Stomach (tissue), 9 donors: ENCODE results near the gene CD164L2. TPM values are rescaled to one million over a fixed set of nuclear protein-coding genes. Genes with fewer than 3 reads are reported as not detected.
A peak's percentile ranks its signal among the peaks of the same experiment; 100 is the strongest.

Experiments
- DNase-seq, 2 donors: peaks; one replicate each; pipeline versions ENCODE4 v3.0.0 to v3.0.0-alpha.2; 2013 to 2019
- H3K27ac ChIP-seq, 5 donors: fragments of 200-600 bp in 4 of 5; sonication (generic) in 4 of 5; one replicate each; pipeline ENCODE4 v1.5.1; 2013 to 2019; ENCODE audit warnings: mild to moderate bottlenecking in 1 of 5, moderate library complexity in 1 of 5
- H3K27me3 ChIP-seq, 3 donors: fragments of 200-600 bp; sonication (generic); one replicate each; pipeline ENCODE4 v1.5.1; 2017 to 2019; ENCODE audit warnings: mixed run types in 1 of 3
- H3K36me3 ChIP-seq, 4 donors: fragments of 200-600 bp; sonication (generic); 1 replicate in 3 of 4; 2 replicates in 1 of 4; pipeline ENCODE4 v1.5.1; 2016 to 2019
- H3K4me1 ChIP-seq, 4 donors: fragments of 200-600 bp; sonication (generic); one replicate each; pipeline ENCODE4 v1.5.1; 2016 to 2019
- H3K4me3 ChIP-seq, 4 donors: fragments of 200-600 bp; sonication (generic) in 3 of 4; one replicate each; pipeline ENCODE4 v1.5.1; 2016 to 2019; ENCODE audit warnings: mild to moderate bottlenecking in 1 of 4
- H3K9me3 ChIP-seq, 4 donors: fragments of 200-600 bp; sonication (generic); one replicate each; pipeline ENCODE4 v1.5.1; 2016 to 2019
- CTCF ChIP-seq, 7 experiments: fragments of 450-650 bp in 4 of 7; fragments of 200-600 bp in 3 of 7; sonication (generic) in 3 of 7; IDR thresholded peaks; one replicate each; pipeline ENCODE4 v1.5.1; 2016 to 2019; ENCODE audit warnings: antibody characterized with exemption in 7 of 7, control low read depth in 2 of 7, mild to moderate bottlenecking in 1 of 7
- EP300 ChIP-seq: sonication (generic); formaldehyde crosslinking; IDR thresholded peaks from one replicate; pipeline ENCODE4 v1.6.1; 2017; ENCODE audit warnings: antibody characterized with exemption
- POLR2A ChIP-seq, 4 donors: fragments of 450-650 bp; IDR thresholded peaks; one replicate each; pipeline ENCODE4 v1.6.1; 2016; ENCODE audit warnings: antibody characterized with exemption in 4 of 4, control low read depth in 2 of 4, mild to moderate bottlenecking in 1 of 4, moderate library complexity in 1 of 4
- POLR2AphosphoS5 ChIP-seq, 3 donors: sonication (generic); formaldehyde crosslinking; IDR thresholded peaks; one replicate each; pipeline ENCODE4 v1.6.1; 2016; ENCODE audit warnings: antibody characterized with exemption in 3 of 3
- WGBS, 5 donors: extraction: QIAGEN DNeasy Blood & Tissue Kit in 3 of 5; methylation state at CpG; one replicate each; pipeline versions ENCODE4 v1.1.5 to v1.1.7; 2013 to 2018; 5-methylcytosine and 5-hydroxymethylcytosine counted together
- intact Hi-C: fragments of 100-400 bp; cut with DNase I; formaldehyde crosslinking; loops from one replicate; pipeline ENCODE4 v1.15.1; 2023; ENCODE audit warnings: low total_unique reads
- polyA plus RNA-seq, 3 donors: library from polyadenylated mRNA; stranded (reverse); fragments of 200-250 nt; gene quantifications; one replicate each; pipeline ENCODE4 v1.2.3, GENCODE V29; 2013
- total RNA-seq, 5 donors: library from RNA; depleted of rRNA; stranded (reverse); fragments of >200 nt; gene quantifications; one replicate each; pipeline versions ENCODE4 v1.1.0 to v1.2.3, GENCODE V29; 2014 to 2016
- donor health status: healthy with polysubstance abuse.
- donor health status: Bipolar disorder and iron deficiency.
- donor health status: healthy.

Gene CD164L2
- total and polyA plus RNA-seq, 8 donors = 1.5 to 8.7 TPM; not detected in 6

DNA sequence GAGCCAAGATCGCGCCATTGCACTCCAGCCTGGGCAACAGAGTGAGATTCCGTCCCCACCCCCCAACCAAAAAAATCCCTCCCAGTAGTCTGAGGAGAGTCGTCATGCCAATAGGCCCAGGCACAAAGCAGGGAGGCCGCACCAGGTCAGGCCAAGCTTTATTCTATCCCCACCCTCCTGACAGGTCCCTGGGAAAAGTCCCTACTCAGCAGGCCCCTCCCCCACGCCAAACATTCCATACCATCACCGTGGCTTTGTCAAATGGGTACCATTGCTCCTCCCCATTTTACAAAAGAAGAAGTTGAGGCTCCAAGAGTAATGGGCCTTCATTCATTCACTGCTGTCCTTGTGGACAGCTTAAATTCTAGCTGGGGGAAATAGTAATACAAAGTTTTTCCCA is 14.6 kb upstream of the CD164L2 start:
- peak in 1 of 2 donors; percentile 30 for DNase-seq
- WGBS, 5 donors = 59 to 67% (median 60%) methylated on average over 7 of the region's 7 CpGs
- H3K27ac ChIP-seq = no peak overlapping the region
- no peaks in the 10 kb centered on the region for H3K9me3 ChIP-seq
- peaks cover 19 to 55% (median 38%) of the 10 kb centered on the region in 4 donors for H3K4me1 ChIP-seq
- H3K36me3 ChIP-seq = no peaks in the 10 kb centered on the region
- H3K4me3 ChIP-seq = no peak overlapping the region
- TF ChIP-seq CTCF (IDR thresholded peaks at IDR 0.05) (no peak), POLR2A (IDR thresholded peaks at IDR 0.05) (no peak), EP300 (no peak), POLR2AphosphoS5 (IDR thresholded peaks at IDR 0.05) (no peak)
- H3K27me3 ChIP-seq = no peaks in the 10 kb centered on the region
- intact Hi-C loops = loop anchor here (5.0 kb wide), 1 partner anchor 210 kb away; no protein-coding TSS in a partner anchor

DNA sequence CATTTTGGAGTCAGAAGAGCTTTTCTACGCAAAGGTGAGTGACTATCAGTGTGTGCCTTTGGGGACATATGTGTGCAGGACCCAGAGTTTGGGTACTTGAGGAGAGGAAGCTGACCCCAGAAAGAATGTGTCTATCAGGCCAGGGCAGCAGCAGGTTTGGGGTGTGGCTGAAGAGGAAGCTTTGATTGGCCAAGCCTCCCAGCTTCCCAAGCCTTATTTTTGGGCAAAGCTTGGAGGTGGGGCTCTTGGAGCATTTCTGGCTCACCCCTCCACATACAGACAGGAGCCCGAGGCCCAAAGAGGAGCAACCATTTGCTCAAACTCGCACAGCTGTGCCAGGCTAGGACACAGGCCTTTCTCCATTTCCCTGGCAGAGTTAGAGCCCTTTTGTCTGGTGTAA is 14.0 kb upstream of the CD164L2 start:
- Histone ChIP-seq H3K9me3 (no peaks in the 10 kb centered on the region), H3K27me3 (no peaks in the 10 kb centered on the region), H3K36me3 (no peaks in the 10 kb centered on the region), H3K4me1 (peaks cover 18 to 55% (median 38%) of the 10 kb centered on the region in 4 donors), H3K4me3 (no peak overlapping the region), H3K27ac (no peak overlapping the region)
- no peak for TF ChIP-seq CTCF (IDR thresholded peaks at IDR 0.05)
- TF ChIP-seq POLR2AphosphoS5 (IDR thresholded peaks at IDR 0.05) = no peak
- TF ChIP-seq POLR2A (IDR thresholded peaks at IDR 0.05) = no peak
- no peak for TF ChIP-seq EP300
- no peak for DNase-seq
- 63 to 83% (median 69%) methylated on average over 2 to 3 of the region's 3 CpGs for WGBS, 5 donors
- intact Hi-C loops = loop anchor here (5.0 kb wide), 1 partner anchor 210 kb away; no protein-coding TSS in a partner anchor

GRCh38 chr1:27395441-27396195 is 12.5 kb upstream of the CD164L2 start:
- TF ChIP-seq CTCF (IDR thresholded peaks at IDR 0.05) = peak in 5 of 7 experiments; percentile 90 to 98 (median 92)
- TF ChIP-seq POLR2A (IDR thresholded peaks at IDR 0.05) = no peak
- Histone ChIP-seq H3K36me3 (no peaks in the 10 kb centered on the region), H3K9me3 (no peaks in the 10 kb centered on the region), H3K27ac (peak overlapping the region in 1 of 5 donors; percentile 13), H3K4me3 (no peak overlapping the region), H3K27me3 (peaks cover 0 to 6% (median 0%) of the 10 kb centered on the region in 3 donors), H3K4me1 (peaks cover 22 to 52% (median 37%) of the 10 kb centered on the region in 4 donors)
- 5 to 8% (median 6%) methylated on average over 8 to 10 of the region's 10 CpGs for WGBS, 5 donors
- intact Hi-C loops = loop anchor here (5.0 kb wide), 1 partner anchor 212 kb away; no protein-coding TSS in a partner anchor
- peak; percentile 80 to 90 for DNase-seq

GRCh38 chr1:27394925-27395324 is 11.8 kb upstream of the CD164L2 start:
- peaks cover 0 to 6% (median 0%) of the 10 kb centered on the region in 3 donors for H3K27me3 ChIP-seq
- H3K4me1 ChIP-seq = peaks cover 22 to 46% (median 31%) of the 10 kb centered on the region in 4 donors
- no peak for DNase-seq
- no peaks in the 10 kb centered on the region for H3K36me3 ChIP-seq
- 64 to 88% (median 79%) methylated on average over 1 of the region's 1 CpG for WGBS, 5 donors
- H3K4me3 ChIP-seq = no peak overlapping the region
- peak overlapping the region in 1 of 5 donors; percentile 13 for H3K27ac ChIP-seq
- H3K9me3 ChIP-seq = no peaks in the 10 kb centered on the region
- TF ChIP-seq CTCF (IDR thresholded peaks at IDR 0.05) (no peak), POLR2AphosphoS5 (IDR thresholded peaks at IDR 0.05) (no peak), EP300 (no peak), POLR2A (IDR thresholded peaks at IDR 0.05) (no peak)
- intact Hi-C loops = loop anchor here (5.0 kb wide), 3 partner anchors 38 to 212 kb away; no protein-coding TSS in a partner anchor
